HG02970 (cell line): ENCODE measurements around the gene JAKMIP2.
"Not testable (repeated sequence)": the region's sequence is repeated elsewhere in the genome, so short reads cannot be mapped to it uniquely, and the experiment has no call there.

Experiments used
- ATAC-seq: cut with Tn5 transposase; IDR thresholded peaks from one replicate; pipeline ENCODE4 v1.9.1; 2021; ENCODE audit warnings: mild to moderate bottlenecking, moderate library complexity, moderate number of reproducible peaks; ENCODE audit not compliant: unreplicated experiment, low FRiP score

The JAKMIP2 gene

DNA sequence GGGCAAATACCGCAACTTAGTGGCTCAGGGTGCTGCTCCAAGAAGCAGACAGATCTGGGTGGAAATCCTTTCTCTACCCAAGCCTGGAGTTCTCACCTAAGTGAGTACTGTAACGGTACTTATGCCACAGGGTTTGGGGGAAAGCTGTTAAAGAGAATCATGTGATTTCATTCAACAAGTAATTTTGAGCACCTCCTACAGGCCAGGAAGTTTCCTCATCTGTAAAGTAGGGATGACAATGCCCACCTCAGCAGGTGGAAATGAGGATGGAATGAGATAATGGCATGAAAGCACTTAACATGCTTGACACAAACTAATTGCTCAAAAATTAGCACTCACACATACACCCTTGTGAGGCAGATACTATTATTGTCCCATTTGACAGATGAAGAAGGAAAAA lies 114.1 kb downstream of the JAKMIP2 start:
- ATAC-seq: no peak

DNA sequence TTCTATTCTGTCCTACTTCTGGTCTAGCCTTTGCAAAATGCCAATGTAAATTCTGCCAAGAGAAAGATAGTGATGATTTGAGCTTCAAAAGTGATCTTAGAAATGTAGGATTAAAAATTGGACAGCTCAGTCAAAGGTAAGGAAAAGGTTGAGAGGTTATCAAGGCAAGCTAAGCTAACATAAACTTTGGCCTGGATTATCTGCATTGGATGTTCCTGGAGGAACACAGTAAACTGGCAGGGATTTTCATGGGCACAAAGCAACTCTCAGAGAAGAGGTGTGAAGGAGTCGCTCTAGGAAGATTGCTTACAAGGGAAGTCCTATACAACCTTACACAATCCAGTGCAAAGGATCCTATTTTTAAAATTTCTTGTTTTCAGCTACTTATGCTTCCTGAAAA lies 115.2 kb downstream of the JAKMIP2 start:
- no peak for ATAC-seq

DNA sequence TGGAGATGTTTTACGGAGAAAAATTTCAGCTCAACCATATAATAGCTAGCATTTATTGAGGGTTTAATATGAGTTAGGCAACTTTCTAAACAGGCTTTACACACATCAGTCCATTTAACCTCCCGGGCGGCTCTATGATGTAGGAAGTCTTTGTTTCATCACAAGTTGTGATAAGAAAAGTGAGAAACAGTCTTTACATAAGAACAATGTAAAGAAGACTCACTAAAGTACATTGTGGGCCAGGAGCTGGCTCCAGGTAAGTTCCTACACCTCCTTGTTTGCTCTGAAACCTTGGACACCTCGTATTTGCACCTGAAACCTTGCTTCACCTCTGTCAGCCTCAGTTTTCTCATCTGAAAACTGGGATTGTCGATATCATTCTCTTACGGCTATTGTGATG lies 116.1 kb downstream of the JAKMIP2 start:
- no peak for ATAC-seq

DNA sequence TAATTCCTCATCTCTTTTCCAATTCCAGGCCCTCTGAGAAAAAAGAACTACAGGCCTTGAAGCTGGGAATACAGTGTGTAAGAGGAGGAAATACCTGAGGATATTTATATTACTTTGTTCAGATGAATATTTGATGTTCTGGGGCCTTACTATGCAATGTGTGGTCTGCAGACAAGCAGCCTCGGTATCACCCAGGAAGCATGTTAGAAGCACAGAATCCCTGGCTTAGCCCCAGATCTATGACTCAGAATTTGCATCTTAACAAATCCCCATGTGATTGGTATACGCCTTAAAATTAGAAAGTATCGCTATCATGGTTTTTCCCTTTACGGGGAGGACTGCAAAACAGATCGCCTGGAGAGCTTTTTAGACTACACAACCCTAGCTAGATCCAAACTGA lies 121.0 kb downstream of the JAKMIP2 start:
- ATAC-seq: no peak

DNA sequence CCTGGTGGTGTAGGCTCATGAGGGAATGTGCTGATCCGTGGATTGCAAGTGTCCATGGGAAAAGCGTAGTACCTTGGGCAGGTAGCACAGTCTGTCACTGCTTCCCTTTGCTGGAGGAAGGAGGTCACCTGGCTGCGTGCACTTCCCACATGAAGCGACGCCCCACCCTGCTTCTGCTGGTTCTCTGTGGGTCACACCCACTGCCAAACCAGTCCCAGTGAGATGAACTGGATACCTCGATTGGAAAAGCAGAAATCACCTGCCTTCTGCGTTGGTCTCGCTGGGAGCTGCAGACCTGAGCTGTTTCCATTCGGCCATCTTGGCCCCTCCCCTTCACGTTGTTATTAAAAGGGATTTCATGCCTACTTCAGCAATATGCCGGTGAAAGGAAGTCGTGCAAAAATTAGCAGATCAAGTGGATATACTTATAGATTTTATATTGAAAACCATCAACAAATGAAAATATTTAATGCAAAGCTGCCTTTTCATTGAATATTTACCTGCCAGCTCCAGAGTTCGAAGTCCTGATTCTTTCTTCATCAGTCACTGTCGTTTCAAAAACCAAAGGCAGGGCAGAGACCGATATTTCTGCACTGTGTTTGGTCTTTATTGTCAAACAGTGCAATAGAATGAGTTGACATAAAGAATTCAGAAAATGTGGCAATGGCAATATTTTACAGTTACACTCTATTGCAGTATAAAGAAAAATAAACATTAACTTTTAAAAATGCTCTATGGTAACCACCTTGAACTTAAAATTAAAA lies 123.2 kb downstream of the JAKMIP2 start:
- ATAC-seq: no peak

DNA sequence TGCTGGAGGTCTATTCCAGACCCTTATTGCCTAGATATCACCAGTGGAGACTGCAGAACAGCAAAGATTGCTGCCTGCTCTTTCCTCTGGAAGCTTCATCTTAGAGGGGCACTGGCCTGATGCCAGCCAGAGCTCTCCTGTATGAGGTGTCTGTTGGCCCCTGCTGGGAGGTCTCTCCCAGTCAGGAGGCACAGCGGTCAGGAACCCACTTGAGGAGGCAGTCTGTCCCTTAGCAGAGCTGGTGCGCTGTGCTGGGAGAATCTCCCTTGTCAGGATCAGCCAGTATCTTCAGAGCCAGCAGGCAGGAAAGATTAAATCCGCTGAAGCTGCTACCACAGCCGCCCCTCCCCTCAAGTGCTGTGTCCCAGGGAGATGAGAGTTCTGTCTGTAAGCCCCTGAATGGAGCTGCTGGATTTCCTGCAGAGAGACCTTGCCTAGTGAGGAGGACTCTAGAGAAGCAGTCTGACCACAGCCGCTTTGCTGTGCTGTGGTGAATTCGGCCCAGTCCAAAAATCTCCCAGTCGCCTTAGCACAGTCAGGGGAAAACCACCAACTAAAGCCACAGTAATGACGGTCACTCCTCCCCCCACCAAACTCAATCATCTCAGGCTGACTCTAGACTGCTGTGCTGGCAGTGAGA lies 124.1 kb downstream of the JAKMIP2 start:
- ATAC-seq: no peak

DNA sequence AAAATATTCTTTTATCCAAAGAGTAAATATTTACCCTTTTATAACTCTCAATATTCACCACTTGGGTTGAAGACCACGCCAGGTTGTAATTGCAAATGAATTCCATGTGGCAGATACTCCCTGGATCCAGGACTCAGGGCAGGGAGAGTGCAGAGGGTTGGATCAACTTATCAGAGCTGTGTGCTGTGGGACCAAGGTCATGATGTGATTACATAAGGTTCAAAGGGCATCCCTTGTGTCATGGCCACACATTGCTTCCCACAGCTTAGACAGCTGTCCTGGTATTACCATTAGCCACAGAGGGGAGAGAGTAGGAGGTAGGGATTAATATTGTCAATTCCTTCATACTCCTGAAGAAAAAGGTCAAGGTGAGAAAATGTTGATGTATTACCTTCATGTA lies 133.9 kb downstream of the JAKMIP2 start:
- no peak for ATAC-seq

DNA sequence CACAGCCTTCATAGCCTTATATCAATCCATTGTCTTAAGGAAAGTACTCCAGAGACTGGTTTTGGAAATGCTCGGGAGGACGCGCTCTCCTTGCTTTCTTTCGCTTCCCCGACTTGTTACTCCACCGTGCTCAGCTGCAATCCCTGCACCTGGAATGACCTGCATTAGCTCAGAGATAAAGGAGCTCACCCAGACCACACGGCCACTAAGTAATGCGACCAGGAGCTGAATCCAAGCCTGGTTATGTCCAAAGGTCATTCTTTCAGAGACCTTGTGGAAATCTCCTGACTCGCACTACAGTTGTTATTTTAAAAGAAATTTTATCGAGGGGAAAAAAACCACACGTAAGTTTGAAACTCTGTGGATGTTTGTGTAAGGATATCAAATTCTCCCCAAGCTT lies 137.3 kb downstream of the JAKMIP2 start:
- no peak for ATAC-seq

DNA sequence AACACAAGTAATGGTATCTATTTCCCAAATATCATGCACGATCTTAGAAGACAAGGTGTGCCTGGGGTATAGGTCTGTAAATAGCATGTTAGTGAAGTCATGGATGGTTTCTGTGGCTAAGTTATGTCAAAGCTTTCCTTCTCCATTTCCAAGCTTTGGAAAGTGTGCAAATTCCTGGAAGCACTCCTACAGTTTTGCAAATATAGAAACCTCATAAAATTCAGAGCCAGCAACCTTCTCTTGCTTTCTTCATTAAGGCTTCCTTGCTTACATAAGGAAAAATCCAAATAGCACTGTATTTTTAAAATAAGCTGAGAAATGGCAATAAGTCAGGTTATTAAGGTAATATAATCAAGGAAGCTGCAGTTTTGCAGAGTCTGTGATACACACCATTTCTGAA lies 138.1 kb downstream of the JAKMIP2 start:
- no peak for ATAC-seq

DNA sequence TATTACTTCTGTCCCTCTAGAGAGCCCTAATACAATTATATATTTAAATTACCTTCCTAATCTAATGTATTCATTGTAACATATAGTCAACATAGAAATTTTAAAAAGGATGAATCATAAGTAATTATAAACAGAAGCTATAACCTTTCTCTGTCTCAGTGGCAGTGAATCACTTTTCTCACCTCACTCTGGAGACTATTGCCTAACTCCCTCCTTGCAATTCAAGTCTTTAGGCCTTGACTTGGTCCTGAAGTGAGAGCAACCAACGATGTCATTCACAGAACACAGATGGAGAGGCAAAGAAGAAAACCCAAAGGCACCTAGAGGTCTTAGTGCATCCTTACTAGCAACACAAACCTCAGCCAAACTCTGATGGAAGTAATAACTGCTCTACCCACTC lies 139.4 kb downstream of the JAKMIP2 start:
- no peak for ATAC-seq

DNA sequence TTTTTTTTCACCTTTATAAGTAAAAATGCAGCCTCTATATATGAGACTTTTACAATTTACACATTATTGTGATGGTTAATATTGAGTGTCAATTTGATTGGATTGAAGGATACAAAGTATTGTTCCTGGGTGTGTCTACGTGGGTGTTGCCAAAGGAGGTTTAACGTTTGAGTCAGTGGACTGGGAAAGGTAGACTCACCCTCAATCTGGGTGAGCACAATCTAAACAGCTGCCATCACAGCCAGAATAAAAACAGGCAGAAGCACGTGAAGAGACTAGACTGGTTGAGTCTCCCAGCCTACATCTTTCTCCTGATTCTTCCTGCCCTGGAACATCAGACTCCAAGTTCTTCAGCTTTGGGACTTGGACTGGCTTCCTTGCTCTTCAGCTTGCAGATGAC lies 139.9 kb downstream of the JAKMIP2 start:
- no peak for ATAC-seq

DNA sequence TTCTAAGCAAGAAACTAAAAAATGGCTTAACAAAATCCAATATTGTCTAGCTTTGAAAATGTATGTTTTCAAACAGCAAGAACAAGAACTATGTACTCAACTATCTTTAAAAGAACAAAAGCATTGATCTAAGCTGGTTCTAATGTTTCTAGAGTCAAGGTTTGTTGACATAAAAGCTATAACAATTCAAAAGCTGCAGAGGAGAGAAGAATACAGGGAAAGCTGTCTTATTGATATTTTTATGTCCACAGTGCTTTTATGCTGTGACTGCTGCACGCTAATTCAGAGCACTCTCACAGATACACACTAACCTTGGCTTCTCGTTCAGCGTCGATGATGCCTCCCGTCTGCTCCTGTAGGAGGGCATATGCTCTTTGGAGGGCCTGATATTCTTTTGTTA lies 143.2 kb downstream of the JAKMIP2 start:
- ATAC-seq: no peak

DNA sequence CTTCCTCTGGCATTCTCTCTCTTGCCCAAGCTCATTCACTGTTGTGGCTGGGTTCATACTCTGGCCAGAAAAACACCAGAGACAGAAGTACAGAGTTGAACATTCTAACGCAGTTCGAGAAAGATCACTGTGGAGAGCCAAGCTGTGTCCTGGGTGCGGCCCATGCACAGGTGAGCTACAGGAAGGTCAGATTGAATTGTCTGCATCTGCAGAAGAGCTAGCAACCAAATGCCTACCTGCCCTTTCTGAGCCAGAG lies 145.9 kb downstream of the JAKMIP2 start:
- ATAC-seq: no peak

DNA sequence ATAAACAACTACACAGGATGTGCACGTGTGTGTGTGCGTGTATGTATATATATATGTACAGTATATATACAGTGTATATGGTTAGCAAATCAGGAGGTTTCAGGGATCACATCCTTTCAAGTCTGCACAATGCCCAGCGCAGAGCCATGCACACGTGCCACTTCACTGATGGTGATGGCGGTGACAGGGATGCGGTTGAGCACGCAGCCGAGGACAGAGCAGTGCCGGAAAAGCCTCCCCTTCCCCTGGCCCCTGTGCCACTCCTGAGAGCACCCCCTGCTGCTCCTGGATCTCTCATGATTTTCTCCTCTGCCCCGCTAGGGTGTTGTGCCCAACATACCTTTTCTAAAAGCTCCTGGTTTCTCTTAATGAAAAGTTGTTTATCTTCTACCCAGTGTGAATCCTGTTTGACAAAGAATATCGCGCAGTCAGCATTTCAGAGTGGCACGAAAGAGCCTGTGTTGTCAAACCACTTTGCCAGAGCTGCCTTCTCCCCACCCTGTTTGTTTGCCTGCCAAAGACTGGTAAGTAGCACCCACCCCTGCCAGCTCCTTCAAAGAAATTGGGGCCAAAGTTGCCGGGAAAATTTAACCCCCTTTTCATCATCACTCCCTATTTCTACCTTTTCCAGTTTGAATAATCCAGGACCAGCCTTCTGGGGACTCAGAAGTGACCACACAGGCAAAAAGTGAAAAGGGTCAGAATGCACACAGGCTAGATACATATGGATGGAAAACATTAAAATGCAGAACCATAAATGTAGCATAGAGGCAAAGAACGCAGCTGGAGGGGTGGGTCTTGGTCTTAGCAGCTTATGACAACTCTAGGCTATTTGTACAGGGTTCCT lies 146.4 kb downstream of the JAKMIP2 start:
- no peak for ATAC-seq

DNA sequence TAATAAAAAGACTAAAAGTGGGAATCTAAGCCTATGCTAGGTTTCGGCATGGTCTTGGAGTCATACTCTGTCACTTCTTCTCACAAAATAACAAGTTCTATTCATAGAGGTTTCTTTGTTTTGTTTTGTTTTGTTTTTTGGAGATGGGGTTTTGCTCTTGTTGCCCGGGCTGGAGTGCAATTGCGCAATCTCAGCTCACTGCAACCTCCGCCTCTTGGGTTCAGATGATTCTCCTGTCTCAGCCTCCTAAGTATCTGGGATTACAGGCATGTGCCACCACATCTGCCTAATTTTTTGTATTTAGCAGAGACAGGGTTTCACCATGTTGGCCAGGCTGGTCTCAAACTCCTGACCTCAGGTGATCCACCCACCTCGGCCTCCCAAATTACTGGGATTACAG lies 147.1 kb downstream of the JAKMIP2 start:
- ATAC-seq: not testable (repeated sequence)

DNA sequence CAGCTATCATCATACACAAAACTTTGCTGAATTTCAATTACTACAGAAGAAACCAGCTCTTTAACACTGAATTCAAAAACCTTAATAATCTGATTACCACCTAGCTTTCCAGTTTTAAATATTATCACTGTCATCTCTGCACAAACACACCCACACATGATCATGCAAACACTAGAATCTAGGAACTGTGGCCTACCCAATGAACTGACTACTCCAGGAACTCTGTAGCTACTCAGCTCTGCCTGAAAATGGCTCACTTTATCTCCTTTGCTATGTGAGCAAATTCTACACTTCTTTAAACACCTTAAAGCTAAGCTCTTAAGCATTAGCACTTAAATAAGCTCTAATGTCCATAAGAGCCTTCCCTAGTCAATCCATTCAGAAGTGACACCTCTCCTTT lies 149.4 kb downstream of the JAKMIP2 start:
- no peak for ATAC-seq

DNA sequence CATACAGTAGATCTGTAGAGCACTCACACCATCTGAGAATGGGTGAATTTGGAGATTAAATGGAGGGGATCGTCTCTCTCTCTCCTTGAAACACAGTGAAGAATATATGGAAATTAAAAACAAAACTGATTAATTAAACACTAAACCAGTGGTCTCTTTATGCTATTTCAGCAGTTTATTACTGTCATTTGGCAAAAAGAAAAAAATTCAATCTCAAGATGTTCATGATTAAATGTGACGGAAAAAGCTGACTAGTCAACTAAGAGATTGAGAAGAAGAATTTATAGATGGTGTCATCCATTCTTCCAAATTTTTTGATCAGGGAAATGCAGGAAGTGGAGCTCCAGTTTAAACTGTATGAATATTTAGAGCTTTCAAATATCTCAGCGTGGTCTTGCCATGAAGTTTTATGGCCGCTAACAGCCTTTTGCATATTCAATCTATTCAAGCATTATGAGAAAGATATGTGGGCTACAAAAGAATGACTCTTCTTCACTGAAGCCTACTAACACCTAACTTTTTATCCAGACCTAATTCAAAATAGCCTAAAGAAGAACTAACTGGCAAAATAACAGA lies 151.0 kb downstream of the JAKMIP2 start:
- no peak for ATAC-seq

DNA sequence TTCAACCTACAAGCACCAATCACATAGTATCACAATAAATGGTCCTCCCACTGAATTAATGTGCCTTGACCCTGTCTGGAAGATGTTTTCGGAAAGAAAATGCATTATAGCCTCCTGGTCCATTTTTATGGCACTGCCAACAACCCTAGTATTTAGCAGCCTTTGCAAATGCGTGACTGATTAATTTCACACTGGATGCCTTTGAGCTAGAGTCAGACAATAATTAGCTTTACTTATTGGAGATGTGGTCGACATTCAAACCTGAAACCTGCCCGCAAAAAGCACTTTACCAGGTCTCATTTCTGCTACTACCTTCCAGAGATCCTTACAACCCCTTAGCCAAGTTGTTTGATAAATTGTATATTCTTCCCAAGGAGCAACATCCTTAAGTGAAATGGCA lies 153.3 kb downstream of the JAKMIP2 start:
- no peak for ATAC-seq

DNA sequence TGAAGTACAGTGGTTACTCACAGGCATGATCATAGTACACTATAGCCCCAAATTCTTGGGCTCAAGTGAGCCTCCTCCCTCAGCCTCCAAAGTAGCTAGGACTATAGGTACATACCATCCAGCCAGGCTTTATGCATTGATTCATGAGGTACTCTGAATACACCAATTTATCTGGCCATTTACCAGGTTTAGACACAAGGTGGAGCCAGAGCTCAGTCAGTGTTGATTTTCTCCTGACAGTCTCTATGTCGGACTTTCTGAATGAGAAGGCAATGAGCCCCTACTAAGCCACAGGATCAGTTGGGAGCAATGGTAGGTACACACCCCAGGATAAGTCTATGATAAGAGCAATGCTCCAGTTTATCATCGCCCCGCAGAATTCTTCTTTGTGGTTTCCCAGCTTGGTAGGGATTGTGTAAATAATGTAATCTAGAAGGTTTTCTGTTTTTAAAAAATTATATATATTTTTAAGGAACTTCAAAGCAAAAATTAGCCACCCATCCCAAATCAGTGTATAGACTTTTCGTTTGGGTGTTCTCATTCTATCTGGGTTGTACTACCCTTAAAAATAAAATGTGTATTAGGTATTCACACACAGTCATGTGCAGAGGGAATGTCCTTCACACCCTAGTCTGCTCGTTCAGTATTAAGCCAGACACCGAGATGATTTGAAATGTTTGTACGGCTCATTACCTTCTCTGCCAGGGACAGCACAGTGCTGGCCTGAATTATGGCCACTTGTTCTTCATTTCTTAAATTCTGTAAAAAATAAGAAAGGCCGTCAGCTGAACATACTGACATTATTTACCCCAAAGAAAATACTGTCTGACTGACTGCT lies 154.3 kb downstream of the JAKMIP2 start:
- ATAC-seq: peak; percentile 67

DNA sequence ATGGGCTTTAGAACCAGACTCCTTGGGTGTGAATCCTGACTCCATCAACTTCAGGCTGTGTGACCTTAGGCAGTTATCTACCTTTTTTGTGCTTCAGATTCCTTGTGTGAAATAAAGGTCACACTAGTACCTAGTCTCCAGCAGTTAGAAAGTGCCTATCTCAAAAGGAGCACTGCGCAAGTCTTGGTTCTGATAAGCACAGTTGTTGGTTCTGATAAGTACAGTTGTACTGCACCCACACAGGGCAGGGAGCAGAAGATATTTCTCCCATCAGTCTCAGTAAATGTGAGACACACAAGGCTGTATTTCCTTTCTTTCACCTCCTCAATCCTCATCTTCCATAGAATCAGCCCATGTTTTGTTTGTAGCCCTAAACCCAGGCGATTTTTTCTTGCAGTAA lies 156.1 kb downstream of the JAKMIP2 start:
- no peak for ATAC-seq

DNA sequence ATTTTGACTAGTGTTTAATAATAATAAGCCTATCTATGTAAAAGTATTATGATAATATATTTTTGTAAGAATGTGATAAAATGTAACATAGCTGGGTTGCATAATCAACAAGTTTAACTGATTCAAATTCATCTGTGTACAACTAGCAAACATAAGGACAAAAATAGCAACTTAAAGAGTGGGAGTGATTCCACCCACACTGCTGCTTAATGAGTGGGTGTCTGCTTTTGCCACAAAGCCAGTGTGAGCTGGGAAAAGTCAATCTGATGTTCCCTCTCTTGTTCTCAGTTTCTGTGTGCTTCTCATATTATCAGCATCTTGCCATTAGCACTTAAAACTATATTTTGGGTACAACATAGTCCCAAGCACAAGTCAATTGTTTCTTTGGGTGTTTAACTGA lies 161.5 kb downstream of the JAKMIP2 start:
- ATAC-seq: no peak
